GM23338 (cell line): ENCODE results near the gene IBSP.

Experiments
- ZNF462 ChIP-seq: fragments of 250-450 bp; sonication (Bioruptor Pico); IDR thresholded peaks from 2 replicates; pipeline ENCODE4 v1.5.0; 2020; ENCODE audit warnings: mild to moderate bottlenecking, moderate library complexity
- TF ChIP-seq, protein P1 (sequence below), 2 experiments: fragments of 200-600 bp in 1 of 2; sonication (generic) in 1 of 2; conservative IDR thresholded peaks; 2 replicates each; pipeline versions ENCODE4 v1.5.1 to v1.6.1; 2016 to 2017; ENCODE audit warnings: antibody characterized with exemption in 2 of 2, low read depth in 2 of 2, mild to moderate bottlenecking in 2 of 2, moderate library complexity in 1 of 2

- no peak for TF ChIP-seq ZNF462 (CRISPR knock-in tag)
- TF ChIP-seq, protein P1, sequence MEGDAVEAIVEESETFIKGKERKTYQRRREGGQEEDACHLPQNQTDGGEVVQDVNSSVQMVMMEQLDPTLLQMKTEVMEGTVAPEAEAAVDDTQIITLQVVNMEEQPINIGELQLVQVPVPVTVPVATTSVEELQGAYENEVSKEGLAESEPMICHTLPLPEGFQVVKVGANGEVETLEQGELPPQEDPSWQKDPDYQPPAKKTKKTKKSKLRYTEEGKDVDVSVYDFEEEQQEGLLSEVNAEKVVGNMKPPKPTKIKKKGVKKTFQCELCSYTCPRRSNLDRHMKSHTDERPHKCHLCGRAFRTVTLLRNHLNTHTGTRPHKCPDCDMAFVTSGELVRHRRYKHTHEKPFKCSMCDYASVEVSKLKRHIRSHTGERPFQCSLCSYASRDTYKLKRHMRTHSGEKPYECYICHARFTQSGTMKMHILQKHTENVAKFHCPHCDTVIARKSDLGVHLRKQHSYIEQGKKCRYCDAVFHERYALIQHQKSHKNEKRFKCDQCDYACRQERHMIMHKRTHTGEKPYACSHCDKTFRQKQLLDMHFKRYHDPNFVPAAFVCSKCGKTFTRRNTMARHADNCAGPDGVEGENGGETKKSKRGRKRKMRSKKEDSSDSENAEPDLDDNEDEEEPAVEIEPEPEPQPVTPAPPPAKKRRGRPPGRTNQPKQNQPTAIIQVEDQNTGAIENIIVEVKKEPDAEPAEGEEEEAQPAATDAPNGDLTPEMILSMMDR (conservative IDR thresholded peaks at IDR 0.05; ENCODE audit: low read depth in 2 of 2) = no peak
Observed at GRCh38 chr4:87840149-87840548, 40.8 kb downstream of the IBSP start.
